GM12878 (cell line): ENCODE results near the gene GRK5. TPM values are rescaled to one million over a fixed set of nuclear protein-coding genes. Genes with fewer than 3 reads are reported as not detected.

Experiments used
- ATAC-seq: fragments of 200-7000 bp; cut with Tn5 transposase; 3 replicates; pipeline ENCODE4 v1.9.1; 2020; ENCODE audit warnings: mild to moderate bottlenecking, moderate library complexity
- BruUV-seq: library from RNA; stranded (reverse); fragments of 400-500 nt; replicated peaks from 2 replicates; lab custom pipeline; 2021; lab: Mats Ljungman, UMichigan
- CTCF ChIA-PET: fragments of 300-600 bp; sonication (Branson Sonifier 250); formaldehyde crosslinking; extraction: SDS; loops from one replicate; lab custom pipeline; 2021; ENCODE audit warnings: inconsistent platforms; lab: Yijun Ruan, JAX
- POLR2A ChIA-PET: fragments of 350-600 bp; formaldehyde crosslinking; extraction: SDS; loops from one replicate; lab custom pipeline; 2021; ENCODE audit warnings: inconsistent platforms; lab: Charles Lee
- RAD21 ChIA-PET: fragments of 300-600 bp; sonication (Branson Sonifier 250); formaldehyde crosslinking; loops from one replicate; lab custom pipeline; 2023; ENCODE audit warnings: antibody characterized with exemption; ENCODE audit not compliant: unreplicated experiment; lab: Charles Lee
- SMC1A ChIA-PET: fragments of 300-600 bp; sonication (Branson Sonifier 250); formaldehyde crosslinking; loops from one replicate; lab custom pipeline; 2023; ENCODE audit not compliant: unreplicated experiment, uncharacterized antibody; lab: Charles Lee
- DNase-seq: peaks from one replicate; pipeline ENCODE4 v3.0.0-alpha.2; 2011; ENCODE audit warnings: low read depth, low spot score
- FAIRE-seq: peaks from 3 replicates; lab custom pipeline; 2011; peaks lifted over from hg19 to GRCh38; lab: Jason Lieb, UNC
- H2AFZ ChIP-seq: 2 replicates; pipeline ENCODE4 v1.6.0; 2011; ENCODE audit warnings: low read depth, low read length, control low read depth; ENCODE audit not compliant: control insufficient read depth
- H3K27ac ChIP-seq: 2 replicates; pipeline ENCODE4 v1.5.1; 2011; ENCODE audit warnings: control low read depth; ENCODE audit not compliant: control insufficient read depth, insufficient read depth
- H3K27me3 ChIP-seq, 2 experiments: replicated peaks in 1 of 2; 2 replicates each; pipeline versions ENCODE4 v1.6.0 to v1.6.1; 2011; ENCODE audit warnings: low read length in 1 of 2; ENCODE audit not compliant: control insufficient read depth in 2 of 2, insufficient read depth in 2 of 2
- H3K36me3 ChIP-seq, 2 experiments: 2 replicates each; pipeline ENCODE4 v1.5.1; 2011; ENCODE audit warnings: low read length in 1 of 2; ENCODE audit not compliant: control insufficient read depth in 2 of 2, insufficient read depth in 2 of 2
- H3K4me1 ChIP-seq: 2 replicates; pipeline ENCODE4 v1.6.1; 2011; ENCODE audit warnings: mild to moderate bottlenecking, low read length, moderate library complexity, mixed read lengths; ENCODE audit not compliant: control insufficient read depth, insufficient read depth
- H3K4me2 ChIP-seq: 2 replicates; pipeline ENCODE4 v1.6.0; 2011; ENCODE audit warnings: control low read depth; ENCODE audit not compliant: control insufficient read depth, insufficient read depth
- H3K4me3 ChIP-seq: fragments of 200-600 bp; sonication (generic); 2 replicates; pipeline ENCODE4 v1.5.1; 2016
- H3K79me2 ChIP-seq: 2 replicates; pipeline ENCODE4 v1.6.0; 2011; ENCODE audit warnings: low read length; ENCODE audit not compliant: control insufficient read depth, insufficient read depth
- H3K9ac ChIP-seq: 2 replicates; pipeline ENCODE4 v1.8.0; 2011; ENCODE audit warnings: low read length, control low read depth, mixed read lengths; ENCODE audit not compliant: control insufficient read depth, insufficient read depth
- H3K9me3 ChIP-seq: replicated peaks from 3 replicates; pipeline ENCODE4 v1.5.1; 2011; ENCODE audit warnings: mild to moderate bottlenecking, low read length; ENCODE audit not compliant: control insufficient read depth, insufficient read depth
- H4K20me1 ChIP-seq: 2 replicates; pipeline ENCODE4 v1.6.0; 2011; ENCODE audit not compliant: control insufficient read depth, insufficient read depth
- CBX5 ChIP-seq: sonication (generic); IDR thresholded peaks from 2 replicates; pipeline ENCODE4 v1.6.1; 2016; ENCODE audit warnings: low read depth, moderate library complexity, mild to moderate bottlenecking, inconsistent platforms
- E2F8 ChIP-seq: fragments of 450-650 bp; IDR thresholded peaks from 2 replicates; pipeline ENCODE4 v1.6.1; 2018; ENCODE audit warnings: mild to moderate bottlenecking, low read depth, moderate library complexity; ENCODE audit not compliant: partially characterized antibody
- MXI1 ChIP-seq: fragments of 150-350 bp; IDR thresholded peaks from 2 replicates; pipeline ENCODE4 v1.6.1; 2011; ENCODE audit warnings: low read depth, mild to moderate bottlenecking, inconsistent platforms, low read length, improper control_type of control experiment
- NFXL1 ChIP-seq: fragments of 450-650 bp; IDR thresholded peaks from 2 replicates; pipeline ENCODE4 v1.6.1; 2017; ENCODE audit warnings: antibody characterized with exemption, mild to moderate bottlenecking, borderline replicate concordance
- NR2C2 ChIP-seq: IDR thresholded peaks from 2 replicates; pipeline ENCODE4 v1.6.1; 2011; ENCODE audit warnings: borderline replicate concordance, low read depth; ENCODE audit not compliant: control insufficient read depth, insufficient read length
- RELB ChIP-seq: fragments of 450-650 bp; IDR thresholded peaks from 2 replicates; pipeline ENCODE4 v1.6.1; 2017; ENCODE audit warnings: low read depth, mild to moderate bottlenecking, moderate library complexity
- RFX5 ChIP-seq: IDR thresholded peaks from 2 replicates; pipeline ENCODE4 v1.6.1; 2011; ENCODE audit warnings: low read depth, low read length, improper control_type of control experiment
- SREBF1 ChIP-seq: IDR thresholded peaks from 2 replicates; pipeline ENCODE4 v1.6.1; 2012; ENCODE audit warnings: mild to moderate bottlenecking, low read length
- SREBF2 ChIP-seq: IDR thresholded peaks from 2 replicates; pipeline ENCODE4 v1.6.1; 2012; ENCODE audit warnings: mild to moderate bottlenecking, low read length
- STAT1 ChIP-seq: fragments of 450-650 bp; conservative IDR thresholded peaks from 2 replicates; pipeline ENCODE4 v1.6.1; 2014; ENCODE audit warnings: antibody characterized with exemption, mild to moderate bottlenecking
- WGBS: methylation state at CpG from one replicate; pipeline ENCODE4 v1.1.6; 2016; ENCODE audit warnings: low lambda C conversion rate; ENCODE audit not compliant: insufficient replicate concordance, insufficient coverage; ENCODE audit errors: missing lambda C conversion rate; 5-methylcytosine and 5-hydroxymethylcytosine counted together
- in situ Hi-C: fragments of 300-500 bp; cut with MboI; formaldehyde crosslinking; loops from 9 replicates; pipeline ENCODE4 v1.14.3; 2018; ENCODE audit warnings: mixed read lengths
- intact Hi-C: fragments of 100-400 bp; cut with micrococcal nuclease; formaldehyde crosslinking; loops from one replicate; pipeline ENCODE4 v1.14.2; 2022; ENCODE audit not compliant: unreplicated experiment
- polyA plus RNA-seq, 11 experiments: library from polyadenylated mRNA; depleted of rRNA in 4 of 11; unstranded in 6 of 11; stranded (reverse) in 5 of 11; fragments of >200 nt; fragmentation: Nextera tagmentation in 4 of 11; fragmentation: Illumina TruSeq in 1 of 11; extraction: Ambion mirVana in 4 of 11; extraction: Trizol in 1 of 11; gene quantifications; 1 replicate in 1 of 11; 2 replicates in 10 of 11; pipeline versions ENCODE4 v1.2.1 to v1.2.3, GENCODE V29; 2011 to 2016; ENCODE audit warnings: inconsistent platforms in 2 of 11, missing spikeins in 2 of 11, low read depth in 1 of 11
- total RNA-seq, 4 experiments: library from RNA; depleted of rRNA in 3 of 4; stranded (reverse); fragments of >200 nt in 3 of 4; fragmentation: Illumina TruSeq in 1 of 4; extraction: Trizol in 1 of 4; gene quantifications; 2 replicates each; pipeline versions ENCODE4 v1.2.1 to v1.2.3, GENCODE V29; 2013 to 2021

Gene GRK5
- total and polyA plus RNA-seq, 10 of the 15 experiments (the other 5 are each of a cell fraction or from before 2014, with no cell fraction given) = 0.11 to 22.1 (median 10.0) TPM

GRCh38 chr10:119346095-119346832 is 138.9 kb downstream of the GRK5 start:
- H3K36me3 ChIP-seq = peaks cover 8 to 15% of the 10 kb centered on the region in 2 experiments; a peak in 3 of 4 replicates
- no peak overlapping the region for H3K9ac ChIP-seq
- H3K27ac ChIP-seq = no peak overlapping the region
- intact Hi-C loops = no loop called here
- BruUV-seq = no TSS peak
- ChIA-PET RAD21 (no interaction called here), SMC1A (no interaction called here), CTCF (no interaction called here), POLR2A (no interaction called here)
- no peaks in the 10 kb centered on the region for H3K79me2 ChIP-seq
- H3K4me3 ChIP-seq = no peak overlapping the region
- H3K27me3 ChIP-seq = no peaks in the 10 kb centered on the region
- ATAC-seq (no peak), DNase-seq (no peak), FAIRE-seq (no peak)
- no peak overlapping the region for H3K4me2 ChIP-seq
- no peak for TF ChIP-seq NR2C2
- TF ChIP-seq CBX5 = no peak
- TF ChIP-seq SREBF1 = no peak
- no peak for TF ChIP-seq NFXL1
- no peak for TF ChIP-seq STAT1
- no peak for TF ChIP-seq MXI1
- no peak for TF ChIP-seq SREBF2
- no peak for TF ChIP-seq RFX5
- no peak for TF ChIP-seq E2F8
- TF ChIP-seq RELB = no peak
- no peaks in the 10 kb centered on the region for H3K4me1 ChIP-seq
- in situ Hi-C loops = no loop called here
- no peak overlapping the region for H2AFZ ChIP-seq
- H4K20me1 ChIP-seq = 0 out of 2 replicates have a peak, but pooled peaks cover 3% of the 10 kb centered on the region
- WGBS = 82% methylated on average over 16 of the region's 16 CpGs
- peaks cover 4% of the 10 kb centered on the region; the same call in 1 of the 3 replicates for H3K9me3 ChIP-seq
